Stimulated activated CD8-positive, alpha-beta memory T cell treated with anti-CD3 and anti-CD28 coated beads, Interleukin-12 subunit alpha, Interleukin-12 subunit beta, amount 100 ng/mL, for 4 hours (primary cell): Measurements from ENCODE around the gene ZNF83.
"Not testable (repeated sequence)": the region's sequence is repeated elsewhere in the genome, so short reads cannot be mapped to it uniquely, and the experiment has no call there.

ENCODE experiments used
- DNase-seq: peaks from one replicate; pipeline ENCODE4 v3.0.0-alpha.2; 2020; ENCODE audit warnings: low read depth

ZNF83 gene

GRCh38 chr19:52639996-52640395 is 1.8 kb upstream of the ZNF83 start:
- no peak for DNase-seq

- DNase-seq, result no peak
Measured at GRCh38 chr19:52638601-52639000, 446 bp upstream of the ZNF83 start.

GRCh38 chr19:52635786-52636570 is 2.2 kb downstream of the ZNF83 start:
- no peak for DNase-seq

GRCh38 chr19:52627441-52627840 is 10.7 kb downstream of the ZNF83 start:
- not testable (repeated sequence) for DNase-seq

- no peak for DNase-seq
Measured at GRCh38 chr19:52626915-52627314, 11.2 kb downstream of the ZNF83 start.

GRCh38 chr19:52622261-52622660 is 15.9 kb downstream of the ZNF83 start:
- DNase-seq, result no peak

GRCh38 chr19:52621376-52621775 is 16.8 kb downstream of the ZNF83 start:
- DNase-seq, result no peak

GRCh38 chr19:52613299-52613906 is 24.8 kb downstream of the ZNF83 start:
- DNase-seq, result no peak

- DNase-seq, result no peak
Measured at GRCh38 chr19:52603558-52604207, 34.5 kb downstream of the ZNF83 start.

- DNase-seq, result no peak
Measured at GRCh38 chr19:52602941-52603340, 35.2 kb downstream of the ZNF83 start.

- not testable (repeated sequence) for DNase-seq
Measured at GRCh38 chr19:52601974-52602366, 36.2 kb downstream of the ZNF83 start.

GRCh38 chr19:52601025-52601973 is 36.9 kb downstream of the ZNF83 start:
- DNase-seq, result peak; percentile 89

- DNase-seq, result no peak
Measured at GRCh38 chr19:52600639-52601024, 37.5 kb downstream of the ZNF83 start.

GRCh38 chr19:52599241-52599640 is 38.9 kb downstream of the ZNF83 start:
- no peak for DNase-seq

GRCh38 chr19:52593441-52593840 is 44.7 kb downstream of the ZNF83 start:
- not testable (repeated sequence) for DNase-seq

GRCh38 chr19:52592301-52592700 is 45.9 kb downstream of the ZNF83 start:
- no peak for DNase-seq

- no peak for DNase-seq
Measured at GRCh38 chr19:52590728-52591127, 47.4 kb downstream of the ZNF83 start.

- DNase-seq, result no peak
Measured at GRCh38 chr19:52585604-52586003, 52.6 kb downstream of the ZNF83 start.

GRCh38 chr19:52584736-52585440 is 53.3 kb downstream of the ZNF83 start:
- no peak for DNase-seq

- DNase-seq, result peak; percentile 90
Measured at GRCh38 chr19:52570000-52570861, 67.9 kb downstream of the ZNF83 start, which contains the start of gene ZNF701. Gene ZNF701 (plus strand): TSS chr19:52570287. CDS start chr19:52574148, 3,861 bp downstream.
